Measurements from ENCODE around the gene TMPRSS9.

DNA sequence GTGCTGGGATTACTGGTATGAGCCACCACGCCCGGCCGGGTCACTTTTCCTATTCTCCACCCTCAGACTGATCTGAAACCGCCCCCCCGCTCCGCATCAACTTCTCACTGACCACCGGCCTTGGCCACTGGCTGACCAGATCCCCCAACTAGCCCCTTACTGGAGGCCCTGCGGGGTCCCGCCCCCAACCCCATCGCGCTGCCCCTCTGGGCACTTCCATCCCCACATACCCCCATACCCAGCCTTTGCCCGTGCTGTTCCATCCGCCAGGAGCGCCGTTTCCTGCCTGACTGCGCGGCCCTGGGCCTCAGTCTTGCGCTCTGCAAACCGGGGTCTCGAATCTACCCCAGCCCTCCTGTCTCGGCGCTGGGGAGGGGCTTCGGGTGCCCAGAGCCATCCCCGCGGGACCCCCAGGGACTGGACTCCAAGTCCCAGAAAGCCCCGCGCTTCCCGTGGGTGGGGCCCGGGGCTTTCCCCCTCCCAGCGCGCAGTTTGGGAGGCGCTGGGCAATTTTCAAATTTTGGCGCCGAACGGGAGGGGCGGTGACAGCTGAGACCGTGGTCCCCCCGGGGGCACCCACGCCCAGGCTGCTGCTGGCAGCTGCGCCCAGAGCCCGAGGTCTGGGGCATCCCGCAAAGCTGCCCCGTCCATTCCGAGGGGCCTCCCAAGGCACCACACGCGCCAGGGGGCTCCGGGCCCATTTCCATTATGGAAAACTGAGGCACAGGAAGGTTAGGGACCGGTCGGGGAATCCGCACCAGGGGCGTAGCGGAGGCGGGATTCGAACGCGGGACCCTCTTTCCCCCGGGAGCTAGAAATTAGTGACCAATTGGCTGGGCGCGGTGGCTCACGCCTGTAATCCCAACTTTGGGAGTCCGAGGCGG, 101.9 kb downstream of the TMPRSS9 start:
- TF ChIP-seq POLR2AphosphoS5 (IDR thresholded peaks at IDR 0.05; ENCODE audit: low read depth, low read length) = no peak
- no peak for TF ChIP-seq POLR2A (IDR thresholded peaks at IDR 0.05; ENCODE audit: low read depth, low read length)
- TF ChIP-seq POU2F2 (IDR thresholded peaks at IDR 0.05; ENCODE audit: low read depth, low read length) = no peak
- TF ChIP-seq SPI1 (IDR thresholded peaks at IDR 0.05; ENCODE audit: low read depth, low read length) = no peak
- no peak for TF ChIP-seq TAF1 (IDR thresholded peaks at IDR 0.05; ENCODE audit: low read depth, low read length)

Data from GM12891 (cell line).